ENCODE results near the gene WFS1. TPM values are rescaled to one million over a fixed set of nuclear protein-coding genes. Genes with fewer than 3 reads are reported as not detected.

WFS1 gene
- total RNA-seq, 2 experiments from 2014 or later: 1.3 to 1.7 TPM

DNA sequence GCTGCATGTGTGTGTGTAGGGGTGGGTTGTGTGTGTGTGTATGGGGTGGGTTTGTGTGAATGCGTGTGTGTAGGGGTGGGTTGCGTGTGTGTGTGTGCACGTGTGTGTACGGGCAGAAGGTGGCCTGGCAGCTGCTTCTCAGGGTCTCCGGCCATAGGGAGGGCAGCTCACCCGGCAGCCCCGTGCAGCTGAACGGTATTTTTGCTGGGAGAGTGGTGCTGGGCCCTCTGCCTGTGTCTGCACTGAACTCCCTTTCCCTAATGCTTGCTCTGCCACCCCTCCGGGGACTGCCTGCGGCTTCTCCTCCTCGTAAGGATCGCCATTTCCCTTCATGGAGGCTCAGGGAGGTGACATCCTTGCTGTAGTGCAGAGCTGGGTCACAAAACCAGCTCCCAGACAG lies 30.2 kb downstream of the WFS1 start:
- TF ChIP-seq CTCF (IDR thresholded peaks at IDR 0.05): no peak
- H3K4me3 Mint-ChIP-seq: no peak overlapping the region
- H3K27me3 Mint-ChIP-seq: no peaks in the 10 kb centered on the region
- no peaks in the 10 kb centered on the region for H3K9me3 Mint-ChIP-seq
- Histone ChIP-seq H3K4me3 (ENCODE audit: low read length) (no peak overlapping the region), H3K27ac (ENCODE audit: low read depth in 1 of 2, low read length in 2 of 2) (no peak overlapping the region), H3K9me3 (ENCODE audit: control insufficient read depth in 1 of 2, insufficient read depth in 1 of 2, low read length in 2 of 2) (peaks cover 0 to 5% of the 10 kb centered on the region in 2 experiments), H3K36me3 (ENCODE audit: insufficient read depth, low read length) (peaks cover 7% of the 10 kb centered on the region), H3K4me1 (ENCODE audit: insufficient read depth, low read length) (no peaks in the 10 kb centered on the region), H3K27me3 (ENCODE audit: control insufficient read depth in 1 of 2, insufficient read depth in 2 of 2, low read length in 2 of 2) (no peaks in the 10 kb centered on the region)
- POLR2A ChIA-PET: no interaction called here
- no peak overlapping the region for H3K27ac Mint-ChIP-seq
- CTCF ChIA-PET: no interaction called here
- DNase-seq (no peak), ATAC-seq (ENCODE audit: poor library complexity) (no peak)
- H3K36me3 Mint-ChIP-seq (ENCODE audit: low read depth): peaks cover 18% of the 10 kb centered on the region
- intact Hi-C loops (cut with DNase I, micrococcal nuclease): no loop called here
- H3K4me1 Mint-ChIP-seq (ENCODE audit: low read depth): no peaks in the 10 kb centered on the region

GRCh38 chr4:6300359-6300758 lies 30.7 kb downstream of the WFS1 start:
- peaks cover 0 to 5% of the 10 kb centered on the region in 2 experiments for H3K9me3 ChIP-seq (ENCODE audit: control insufficient read depth in 1 of 2, insufficient read depth in 1 of 2, low read length in 2 of 2)
- no peak overlapping the region for H3K27ac Mint-ChIP-seq

GRCh38 chr4:6301051-6301731 lies 31.5 kb downstream of the WFS1 start:
- ATAC-seq (ENCODE audit: poor library complexity) (no peak), DNase-seq (no peak)
- intact Hi-C loops (cut with DNase I, micrococcal nuclease): no loop called here
- H3K4me1 Mint-ChIP-seq (ENCODE audit: low read depth): no peaks in the 10 kb centered on the region
- no peak overlapping the region for H3K27ac Mint-ChIP-seq
- no peak for TF ChIP-seq CTCF (IDR thresholded peaks at IDR 0.05)
- Histone ChIP-seq H3K4me3 (ENCODE audit: low read length) (no peak overlapping the region), H3K27ac (ENCODE audit: low read depth in 1 of 2, low read length in 2 of 2) (no peak overlapping the region), H3K4me1 (ENCODE audit: insufficient read depth, low read length) (no peaks in the 10 kb centered on the region), H3K36me3 (ENCODE audit: insufficient read depth, low read length) (peaks cover 5% of the 10 kb centered on the region), H3K9me3 (ENCODE audit: control insufficient read depth in 1 of 2, insufficient read depth in 1 of 2, low read length in 2 of 2) (peaks cover 0 to 5% of the 10 kb centered on the region in 2 experiments), H3K27me3 (ENCODE audit: control insufficient read depth in 1 of 2, insufficient read depth in 2 of 2, low read length in 2 of 2) (peaks cover 0 to 3% of the 10 kb centered on the region in 2 experiments)
- H3K27me3 Mint-ChIP-seq: peaks cover 6% of the 10 kb centered on the region
- no peaks in the 10 kb centered on the region for H3K9me3 Mint-ChIP-seq
- ChIA-PET CTCF (no interaction called here), POLR2A (no interaction called here)
- H3K4me3 Mint-ChIP-seq: no peak overlapping the region
- peaks cover 12% of the 10 kb centered on the region for H3K36me3 Mint-ChIP-seq (ENCODE audit: low read depth)

More at GRCh38 chr4:6300359-6300758, 30.7 kb downstream of the WFS1 start:
- no peak overlapping the region for H3K4me3 ChIP-seq (ENCODE audit: low read length)
- H3K27ac ChIP-seq (ENCODE audit: low read depth in 1 of 2, low read length in 2 of 2): no peak overlapping the region
- TF ChIP-seq CTCF (IDR thresholded peaks at IDR 0.05): no peak
- H3K4me3 Mint-ChIP-seq: no peak overlapping the region
- H3K9me3 Mint-ChIP-seq: no peaks in the 10 kb centered on the region
- no peaks in the 10 kb centered on the region for H3K4me1 ChIP-seq (ENCODE audit: insufficient read depth, low read length)
- ChIA-PET CTCF (no interaction called here), POLR2A (no interaction called here)
- no peaks in the 10 kb centered on the region for H3K27me3 ChIP-seq (ENCODE audit: control insufficient read depth in 1 of 2, insufficient read depth in 2 of 2, low read length in 2 of 2)
- peaks cover 7% of the 10 kb centered on the region for H3K36me3 ChIP-seq (ENCODE audit: insufficient read depth, low read length)
- ATAC-seq (ENCODE audit: poor library complexity): no peak
- DNase-seq: no peak
- peaks cover 1% of the 10 kb centered on the region for H3K27me3 Mint-ChIP-seq
- peaks cover 14% of the 10 kb centered on the region for H3K36me3 Mint-ChIP-seq (ENCODE audit: low read depth)
- H3K4me1 Mint-ChIP-seq (ENCODE audit: low read depth): no peaks in the 10 kb centered on the region
- intact Hi-C loops (cut with DNase I, micrococcal nuclease): no loop called here
